Transverse colon (tissue), 4 donors: ENCODE data around the gene LRP3. TPM values are rescaled to one million over a fixed set of nuclear protein-coding genes. Genes with fewer than 3 reads are reported as not detected.

Source experiments
- DNase-seq: peaks from one replicate; pipeline ENCODE4 v3.0.0-alpha.2; 2019
- H3K27ac ChIP-seq, 4 donors: fragments of 200-600 bp; sonication (generic); 2 replicates each; pipeline ENCODE4 v1.5.1; 2016 to 2018; ENCODE audit warnings: inconsistent platforms in 4 of 4
- H3K27me3 ChIP-seq: fragments of 200-600 bp; sonication (generic); 2 replicates; pipeline ENCODE4 v1.5.1; 2017; ENCODE audit warnings: inconsistent platforms
- H3K36me3 ChIP-seq, 4 donors: fragments of 200-600 bp; sonication (generic); 2 replicates each; pipeline ENCODE4 v1.5.1; 2017 to 2019; ENCODE audit warnings: inconsistent platforms in 4 of 4
- H3K4me1 ChIP-seq, 4 donors: fragments of 200-600 bp; sonication (generic); 2 replicates each; pipeline ENCODE4 v1.5.1; 2017 to 2020; ENCODE audit warnings: inconsistent platforms in 4 of 4
- H3K4me3 ChIP-seq, 4 donors: fragments of 200-600 bp; sonication (generic); 1 replicate in 1 of 4; 2 replicates in 3 of 4; pipeline versions ENCODE4 v1.5.1 to v1.6.1; 2017 to 2019; ENCODE audit warnings: inconsistent platforms in 4 of 4
- H3K9me3 ChIP-seq, 2 donors: fragments of 200-600 bp; sonication (generic); 2 replicates each; pipeline ENCODE4 v1.5.1; 2017 to 2019; ENCODE audit warnings: inconsistent platforms in 2 of 2
- CTCF ChIP-seq, 5 experiments: fragments of 200-600 bp in 3 of 5; fragments of 450-650 bp in 2 of 5; sonication (generic) in 3 of 5; IDR thresholded peaks; 1 replicate in 2 of 5; 2 replicates in 3 of 5; pipeline ENCODE4 v1.5.1; 2016 to 2017; ENCODE audit warnings: antibody characterized with exemption in 5 of 5, inconsistent platforms in 3 of 5, mild to moderate bottlenecking in 2 of 5, moderate library complexity in 1 of 5
- EP300 ChIP-seq: sonication (generic); formaldehyde crosslinking; IDR thresholded peaks from one replicate; pipeline ENCODE4 v1.6.1; 2017; ENCODE audit warnings: antibody characterized with exemption, low read depth
- POLR2A ChIP-seq: fragments of 450-650 bp; IDR thresholded peaks from one replicate; pipeline ENCODE4 v1.6.1; 2016; ENCODE audit warnings: antibody characterized with exemption, mild to moderate bottlenecking, moderate library complexity
- POLR2AphosphoS5 ChIP-seq, 3 donors: sonication (generic); formaldehyde crosslinking; IDR thresholded peaks; one replicate each; pipeline ENCODE4 v1.6.1; 2016; ENCODE audit warnings: antibody characterized with exemption in 3 of 3
- WGBS, 2 donors: methylation state at CpG; one replicate each; pipeline ENCODE4 v1.1.5; 2018; ENCODE audit warnings: low coverage in 1 of 2; 5-methylcytosine and 5-hydroxymethylcytosine counted together
- in situ Hi-C, 4 donors: fragments of 200-750 bp; cut with MboI; loops; one replicate each; pipeline versions ENCODE4 v1.15.0 to v1.15.1; 2017; ENCODE audit warnings: low sequenced_read_pairs in 3 of 4, low pct_ligation_motif_present in 1 of 4, low pct_unique_long_range_greater_than_20kb in 1 of 4
- intact Hi-C: fragments of 100-400 bp; cut with DNase I; formaldehyde crosslinking; loops from one replicate; pipeline ENCODE4 v1.15.1; 2023; ENCODE audit warnings: low total_unique reads
- total RNA-seq, 4 donors: library from RNA; depleted of rRNA; stranded (reverse); fragments of >200 nt; gene quantifications; one replicate each; pipeline ENCODE4 v1.1.0, GENCODE V29; 2016

LRP3 gene
- total RNA-seq, 4 donors from 2014 or later = 12.5 to 23.6 (median 17.1) TPM

GRCh38 chr19:33224694-33225457 lies 30.7 kb downstream of the LRP3 start:
- WGBS, 2 donors = 78 to 100% methylated on average over 1 to 15 of the region's 18 CpGs
- Histone ChIP-seq H3K4me3 (peak overlapping the region in 1 of 4 donors; percentile 6), H3K4me1 (peaks cover 0 to 22% (median 18%) of the 10 kb centered on the region in 4 donors), H3K27ac (no peak overlapping the region), H3K27me3 (peaks cover 75% of the 10 kb centered on the region), H3K36me3 (no peaks in the 10 kb centered on the region), H3K9me3 (peaks cover 9 to 17% of the 10 kb centered on the region in 2 donors)
- TF ChIP-seq EP300 (no peak), POLR2A (no peak), POLR2AphosphoS5 (IDR thresholded peaks at IDR 0.05) (no peak), CTCF (IDR thresholded peaks at IDR 0.05) (no peak)
- in situ Hi-C loops = loop anchor here in 1 of 4 donors (25.0 kb wide), 1 partner anchor 537 kb away; no protein-coding TSS in a partner anchor
- no peak for DNase-seq
- intact Hi-C loops = no loop called here

GRCh38 chr19:33225458-33225926 lies 31.4 kb downstream of the LRP3 start, which contains the start of gene SLC7A10:
Gene SLC7A10, minus strand, starts transcription at chr19:33225850. Its CDS starts 147 bp downstream, at chr19:33225703.
- Histone ChIP-seq H3K27me3 (peaks cover 75% of the 10 kb centered on the region), H3K36me3 (no peaks in the 10 kb centered on the region), H3K4me3 (peak within 1 kb of the TSS in 2 of 4 donors; percentile 33 to 43), H3K27ac (no peak within 1 kb of the TSS), H3K4me1 (peaks cover 0 to 22% (median 18%) of the 10 kb centered on the region in 4 donors), H3K9me3 (peaks cover 9 to 17% of the 10 kb centered on the region in 2 donors)
- no peak for TF ChIP-seq POLR2A
- no peak for TF ChIP-seq EP300
- TF ChIP-seq CTCF (IDR thresholded peaks at IDR 0.05) = no peak
- no peak for TF ChIP-seq POLR2AphosphoS5 (IDR thresholded peaks at IDR 0.05)
- WGBS, 2 donors = 24% methylated on average over 7 of the region's 62 CpGs; no CpG with 5 or more reads in 1 of the 2 donors
- intact Hi-C loops = no loop called here
- in situ Hi-C loops = loop anchor here in 1 of 4 donors (25.0 kb wide), 1 partner anchor 537 kb away; no protein-coding TSS in a partner anchor
- DNase-seq = no peak

GRCh38 chr19:33226550-33227241 lies 32.6 kb downstream of the LRP3 start:
- H3K27me3 ChIP-seq = peaks cover 69% of the 10 kb centered on the region
- intact Hi-C loops = no loop called here
- no peaks in the 10 kb centered on the region for H3K36me3 ChIP-seq
- peaks cover 9 to 17% of the 10 kb centered on the region in 2 donors for H3K9me3 ChIP-seq
- no peak for TF ChIP-seq CTCF (IDR thresholded peaks at IDR 0.05)
- TF ChIP-seq POLR2AphosphoS5 (IDR thresholded peaks at IDR 0.05) = no peak
- no peak for TF ChIP-seq POLR2A
- TF ChIP-seq EP300 = no peak
- WGBS, 2 donors = 2% methylated on average over 18 of the region's 66 CpGs; no CpG with 5 or more reads in 1 of the 2 donors
- peak overlapping the region in 2 of 4 donors; percentile 33 to 43 for H3K4me3 ChIP-seq
- in situ Hi-C loops = loop anchor here in 1 of 4 donors (25.0 kb wide), 1 partner anchor 536 kb away; no protein-coding TSS in a partner anchor
- H3K4me1 ChIP-seq = peaks cover 0 to 22% (median 18%) of the 10 kb centered on the region in 4 donors
- peak; percentile 29 for DNase-seq
- no peak overlapping the region for H3K27ac ChIP-seq

- in situ Hi-C loops (loop anchor here in 1 of 4 donors (25.0 kb wide), 1 partner anchor 535 kb away; no protein-coding TSS in a partner anchor), intact Hi-C loops (no loop called here)
- H3K9me3 ChIP-seq = peaks cover 9 to 17% of the 10 kb centered on the region in 2 donors
- H3K4me3 ChIP-seq = peak overlapping the region in 2 of 4 donors; percentile 33 to 43
- no peak overlapping the region for H3K27ac ChIP-seq
- 47% methylated on average over 10 of the region's 18 CpGs; no CpG with 5 or more reads in 1 of the 2 donors for WGBS, 2 donors
- peaks cover 65% of the 10 kb centered on the region for H3K27me3 ChIP-seq
- DNase-seq = no peak
- H3K36me3 ChIP-seq = no peaks in the 10 kb centered on the region
- no peak for TF ChIP-seq CTCF (IDR thresholded peaks at IDR 0.05)
- TF ChIP-seq POLR2AphosphoS5 (IDR thresholded peaks at IDR 0.05) = no peak
- TF ChIP-seq EP300 = no peak
- TF ChIP-seq POLR2A = no peak
- H3K4me1 ChIP-seq = peaks cover 0 to 22% (median 18%) of the 10 kb centered on the region in 4 donors
Observed at GRCh38 chr19:33227242-33227650, 33.1 kb downstream of the LRP3 start.
